Measurements from ENCODE around the gene FLVCR1.

- no peak for TF ChIP-seq POLR2A (IDR thresholded peaks at IDR 0.05; ENCODE audit: low read depth, low read length)
- TF ChIP-seq POLR2AphosphoS5 (IDR thresholded peaks at IDR 0.05; ENCODE audit: low read depth, low read length) = no peak
- TF ChIP-seq TAF1 (IDR thresholded peaks at IDR 0.05; ENCODE audit: borderline replicate concordance, low read depth, low read length) = no peak
Measured at GRCh38 chr1:212917134-212917485, 59.0 kb downstream of the FLVCR1 start.

Data from GM12892 (cell line).